Amniotic epithelial cell (primary cell): ENCODE measurements around the gene MAPK13.
A peak's percentile ranks its signal among the peaks of the same experiment; 100 is the strongest.
"Not testable (repeated sequence)": the region's sequence is repeated elsewhere in the genome, so short reads cannot be mapped to it uniquely, and the experiment has no call there.

ENCODE experiments used
- DNase-seq: peaks from one replicate; pipeline ENCODE4 v3.0.0-alpha.2; 2010; ENCODE audit warnings: low read depth

The MAPK13 gene

DNA sequence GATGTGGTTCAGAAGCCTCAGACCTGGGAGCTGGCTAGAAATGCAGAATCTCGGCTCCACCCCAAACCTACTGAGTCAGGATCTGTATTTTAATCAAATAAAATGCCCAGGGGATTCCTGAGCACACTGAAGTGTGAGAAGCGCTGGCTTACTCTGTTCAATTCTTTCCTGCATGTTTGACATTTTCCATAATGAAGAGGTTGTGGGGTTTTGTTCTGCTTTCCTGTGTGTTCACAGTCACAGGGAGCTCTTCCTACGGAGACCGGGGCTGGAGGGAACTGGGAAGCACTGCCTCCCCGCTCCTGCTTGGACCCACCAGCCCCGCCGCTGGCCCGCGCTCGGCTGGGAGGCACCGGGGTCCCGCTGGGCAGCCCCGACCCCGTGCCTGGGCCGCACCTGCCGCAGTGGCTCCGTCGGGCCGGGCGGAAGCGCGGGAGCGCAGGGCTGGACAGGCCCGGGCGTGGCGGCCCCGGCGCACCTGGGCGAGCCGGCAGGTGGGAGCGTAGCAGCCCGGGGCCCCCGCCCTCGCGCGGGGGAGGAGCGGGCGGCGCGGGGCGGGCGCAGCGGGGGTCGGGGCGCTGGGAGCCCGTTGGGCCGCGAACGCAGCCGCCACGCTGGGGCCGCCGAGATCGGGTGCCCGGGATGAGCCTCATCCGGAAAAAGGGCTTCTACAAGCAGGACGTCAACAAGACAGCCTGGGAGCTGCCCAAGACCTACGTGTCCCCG lies at the start of gene MAPK13:
TSS of gene MAPK13 (plus strand) at position 573 of the 726 bp plus-strand sequence. CDS start at position 643, 70 bp downstream.
- peak; percentile 32 for DNase-seq

DNA sequence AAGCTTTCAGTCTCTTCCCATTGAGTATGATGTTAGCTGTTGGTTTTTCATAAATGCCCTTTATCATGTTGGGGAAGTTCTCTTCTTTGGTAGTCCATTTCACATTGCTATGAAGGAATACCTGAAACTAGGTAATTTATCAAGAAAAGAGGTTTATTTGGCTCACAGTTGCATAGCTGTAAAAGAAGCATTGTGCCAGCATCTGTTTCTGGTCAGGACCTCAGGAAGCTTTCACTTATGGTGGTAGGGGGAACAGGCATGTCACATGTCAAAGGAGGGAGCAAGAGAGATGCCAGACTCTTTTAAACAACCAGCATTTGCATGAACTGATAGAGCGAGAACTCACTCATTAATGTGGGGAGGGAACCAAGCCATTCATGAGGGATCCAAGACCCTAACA lies 48.0 kb upstream of the MAPK13 start:
- DNase-seq, result no peak

DNA sequence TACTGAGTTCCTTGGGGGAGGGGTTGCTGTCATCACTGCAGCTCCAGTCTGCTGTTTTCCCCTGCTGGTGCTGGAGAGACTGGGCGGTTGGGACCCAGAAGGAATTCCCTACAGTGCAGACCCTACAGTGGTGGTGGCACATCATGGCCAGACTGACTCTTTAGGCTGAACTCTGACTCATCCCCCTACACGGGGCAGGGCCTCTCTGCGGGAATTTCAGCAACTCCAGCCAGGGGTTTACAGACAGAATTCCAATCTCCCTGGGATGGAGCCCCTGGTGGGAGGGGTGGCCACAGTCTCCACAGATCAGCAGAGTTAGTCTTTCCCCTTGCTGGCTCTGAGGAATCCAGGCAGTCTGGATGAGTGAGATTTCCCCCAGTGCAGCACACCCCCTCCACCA lies 46.9 kb upstream of the MAPK13 start:
- DNase-seq, result peak; percentile 58

DNA sequence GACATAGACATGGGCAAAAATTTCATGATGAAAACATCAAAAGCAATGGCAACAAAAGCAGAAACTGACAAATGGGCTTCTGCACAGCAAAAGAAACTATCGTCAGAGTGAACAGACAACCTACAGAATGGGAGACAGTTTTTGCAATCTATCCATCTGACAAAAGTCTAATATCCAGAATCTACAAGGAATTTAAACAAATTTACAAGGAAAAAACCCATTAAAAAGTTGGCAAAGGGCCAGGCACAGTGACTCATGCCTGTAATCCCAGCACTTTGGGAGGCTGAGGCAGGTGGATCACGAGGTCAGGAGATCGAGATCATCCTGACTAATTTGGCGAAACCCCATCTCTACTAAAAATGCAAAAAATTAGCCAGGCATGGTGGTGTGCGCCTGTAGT lies 42.1 kb upstream of the MAPK13 start:
- not testable (repeated sequence) for DNase-seq

DNA sequence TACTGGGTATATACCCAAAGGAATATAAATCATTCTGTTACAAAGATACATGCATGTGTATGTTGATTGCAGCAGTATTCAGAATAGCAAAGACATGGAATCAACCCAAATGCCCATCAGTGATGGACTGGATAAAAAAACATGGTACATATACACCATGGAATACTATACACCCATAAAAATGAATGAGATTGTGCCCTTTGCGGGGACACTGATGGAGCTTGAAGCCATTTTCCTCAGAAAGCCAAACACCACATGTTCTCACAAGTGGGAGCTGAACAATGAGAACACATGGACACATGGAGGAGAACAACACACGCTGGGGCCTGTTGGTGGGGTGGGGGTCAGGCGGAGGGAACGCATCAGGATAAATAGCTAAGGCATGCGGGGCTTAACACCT lies 41.3 kb upstream of the MAPK13 start:
- DNase-seq, result no peak

DNA sequence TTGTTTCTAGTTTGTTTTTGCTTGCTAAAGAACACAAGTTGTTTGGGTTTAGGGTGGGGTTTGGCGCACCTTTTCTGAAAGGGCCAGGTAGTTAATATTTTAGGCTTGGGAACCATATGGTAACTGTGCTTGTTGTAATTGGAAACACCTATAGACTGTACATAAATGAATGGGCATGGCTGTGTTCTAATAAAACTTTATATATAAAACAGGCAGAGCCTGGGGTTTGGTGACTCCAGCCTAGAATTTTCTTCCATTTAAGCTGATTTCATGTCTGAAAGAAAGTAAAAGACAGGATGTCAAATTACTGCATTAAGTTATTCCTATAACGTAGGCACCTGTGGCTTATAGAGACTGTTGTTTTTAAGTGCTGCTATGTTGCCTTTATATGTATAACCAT lies 36.1 kb upstream of the MAPK13 start:
- DNase-seq, result no peak

DNA sequence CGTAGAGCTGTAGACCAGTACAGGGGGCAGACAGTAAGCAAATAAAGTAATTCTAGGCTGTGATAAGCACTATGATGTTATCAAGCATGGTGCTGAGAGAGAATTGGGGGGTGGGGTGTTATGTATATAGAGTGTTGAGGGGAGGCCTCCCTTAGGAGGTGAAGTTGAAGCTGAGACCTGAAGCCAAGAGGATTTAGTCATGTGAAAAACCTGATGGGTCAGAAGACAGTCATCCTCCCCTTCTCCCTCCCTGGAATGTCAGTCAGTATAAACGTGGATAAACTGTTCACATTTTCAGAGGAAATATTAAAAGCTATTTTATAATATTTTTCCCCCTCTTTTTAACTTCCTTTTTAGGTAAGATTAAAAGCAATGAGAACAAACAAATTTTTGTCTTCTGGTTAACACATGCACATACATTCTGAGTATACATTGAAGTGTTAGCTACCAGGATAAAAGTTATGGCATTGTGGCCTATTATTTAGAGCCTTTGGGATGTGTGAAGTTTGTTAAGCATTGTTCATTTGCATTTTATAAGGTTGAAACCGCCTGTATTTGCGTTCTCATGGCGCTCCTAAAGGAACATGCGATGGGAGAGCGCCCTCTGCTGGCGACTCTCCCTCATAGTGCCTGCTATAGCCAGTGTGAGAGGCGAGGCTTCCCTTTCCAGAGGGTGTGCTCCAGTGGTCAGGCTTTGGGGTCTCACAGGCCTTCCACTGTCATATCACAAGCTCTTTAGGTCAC lies 35.4 kb upstream of the MAPK13 start:
- DNase-seq, result peak; percentile 64

DNA sequence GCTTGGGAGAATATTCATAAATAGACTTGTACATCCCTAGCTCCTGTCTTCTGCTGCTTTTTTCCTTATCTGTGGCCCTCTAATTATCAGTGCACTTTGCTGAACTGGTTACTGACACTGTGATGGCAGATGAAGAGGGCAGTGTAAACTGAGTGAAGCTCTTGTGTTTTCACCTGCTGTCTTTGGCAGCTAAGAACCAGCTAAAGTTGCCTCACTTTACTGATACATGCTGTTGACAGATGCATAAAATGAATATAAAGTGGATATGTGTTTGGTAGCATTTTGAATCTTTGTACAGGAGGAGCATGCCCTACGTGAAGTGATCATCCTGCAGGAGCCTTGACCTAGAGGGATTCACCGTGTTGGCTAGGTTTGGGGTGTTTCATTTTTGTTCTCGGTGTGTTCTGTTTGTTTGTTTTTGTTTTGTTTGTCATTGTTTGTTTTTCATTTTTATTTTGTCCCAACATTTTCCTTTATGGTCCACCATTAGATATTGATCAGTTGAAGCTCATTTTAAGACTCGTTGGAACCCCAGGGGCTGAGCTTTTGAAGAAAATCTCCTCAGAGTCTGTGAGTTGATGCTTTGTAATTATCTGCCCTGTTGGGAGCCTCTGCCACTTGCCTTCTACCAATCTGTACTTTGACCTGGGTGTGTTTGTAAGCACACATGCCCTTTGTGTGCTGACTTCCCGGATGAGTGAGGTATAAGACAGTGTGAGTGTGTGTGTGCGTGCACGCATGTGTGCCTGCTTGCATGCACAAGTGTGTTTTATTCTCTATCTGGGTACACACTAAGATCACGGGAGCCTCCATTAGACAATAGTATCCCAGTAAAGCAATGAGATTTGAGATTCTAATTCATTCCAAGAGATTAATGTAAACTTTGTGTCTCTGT lies 34.6 kb upstream of the MAPK13 start:
- no peak for DNase-seq

DNA sequence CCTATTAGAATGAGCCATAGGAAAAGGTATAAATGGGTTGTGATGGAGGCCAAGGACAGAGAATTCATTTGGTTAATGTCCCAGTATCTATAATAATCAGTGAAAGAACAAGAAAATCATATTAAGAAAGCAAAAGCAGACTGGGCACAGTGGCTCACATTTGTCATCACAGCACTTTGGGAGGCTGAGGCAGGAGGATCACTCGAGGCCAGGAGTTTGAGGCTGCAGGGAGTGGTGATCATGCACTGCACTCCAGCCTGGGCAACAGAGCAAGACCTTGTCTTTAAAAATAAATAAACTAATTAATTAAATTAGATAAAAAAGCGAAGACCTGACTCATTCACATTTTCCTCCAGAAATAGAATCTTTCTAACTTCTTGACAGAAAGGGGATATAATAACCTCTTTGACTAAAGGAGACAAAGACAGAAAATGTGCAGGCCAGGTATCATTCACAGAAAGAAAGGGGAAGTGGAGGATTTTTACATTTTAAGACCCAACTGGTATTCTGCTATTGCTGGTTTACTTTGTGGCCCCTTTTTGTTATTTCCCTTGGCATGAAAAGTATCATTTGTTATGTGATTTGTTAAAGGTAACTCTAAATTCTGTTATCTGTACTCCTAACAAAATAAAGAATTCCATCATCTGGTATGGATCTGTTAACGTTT lies 31.9 kb upstream of the MAPK13 start:
- no peak for DNase-seq

DNA sequence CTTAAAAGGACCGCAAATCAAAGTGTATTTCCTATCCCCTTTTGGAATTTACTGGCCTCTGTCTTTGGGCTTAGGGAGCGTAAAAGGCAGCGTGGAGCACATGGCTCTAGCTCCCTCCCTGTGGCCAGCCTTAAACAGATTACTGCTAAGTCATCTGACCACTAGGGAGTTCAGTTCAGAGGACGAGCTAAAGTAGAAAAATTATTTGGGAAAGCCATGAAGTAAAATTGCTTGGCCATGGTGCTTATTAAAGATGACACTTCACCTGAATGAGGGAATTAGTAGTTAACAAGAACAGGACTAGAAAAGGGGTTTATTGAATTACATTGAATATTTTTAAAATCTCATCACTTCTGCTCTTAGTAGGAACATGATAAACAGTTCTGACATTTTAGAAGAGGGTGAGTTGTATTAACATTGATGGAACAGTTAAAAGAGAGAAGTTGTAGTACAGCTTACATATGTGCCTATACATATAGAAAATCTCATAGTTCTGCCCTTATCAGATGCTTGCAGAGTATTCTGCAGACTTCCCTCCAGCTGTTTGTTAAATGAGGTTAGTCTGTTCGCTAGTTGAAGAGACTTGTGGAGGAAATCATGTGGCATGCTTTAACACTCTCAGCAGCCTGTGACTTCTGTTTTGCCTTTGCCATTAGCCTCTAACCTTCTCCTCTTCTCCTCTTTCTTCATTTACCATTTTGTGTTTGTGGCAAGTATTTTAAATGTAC lies 31.2 kb upstream of the MAPK13 start:
- DNase-seq, result peak; percentile 56

DNA sequence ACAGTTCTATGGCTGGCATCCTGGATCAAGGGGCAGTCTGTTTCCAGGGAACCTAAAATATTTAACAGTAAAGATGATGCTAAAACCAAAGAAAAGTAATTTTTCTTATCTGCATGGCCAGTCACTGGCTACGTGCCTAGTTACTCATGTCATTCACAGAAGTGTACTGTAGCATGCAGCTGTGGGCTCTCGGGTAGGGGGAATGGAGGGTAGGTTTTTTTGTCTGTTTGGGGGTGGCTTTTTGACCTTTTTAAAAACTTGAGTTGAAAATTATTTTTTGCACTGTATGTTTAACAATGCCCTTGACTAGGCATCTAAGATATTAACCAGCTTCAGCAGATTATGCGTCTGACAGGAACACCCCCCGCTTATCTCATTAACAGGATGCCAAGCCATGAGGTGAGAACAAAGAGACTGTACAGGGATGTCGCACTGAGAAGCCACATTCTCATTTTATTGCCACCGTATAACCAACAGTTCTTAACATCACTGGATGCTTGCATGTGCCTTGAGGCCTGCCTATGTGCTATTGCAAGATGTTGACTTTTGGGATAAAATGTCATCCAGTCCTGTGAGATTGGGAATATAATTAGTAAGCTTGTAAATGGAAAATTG lies 30.3 kb upstream of the MAPK13 start:
- peak; percentile 26 for DNase-seq

DNA sequence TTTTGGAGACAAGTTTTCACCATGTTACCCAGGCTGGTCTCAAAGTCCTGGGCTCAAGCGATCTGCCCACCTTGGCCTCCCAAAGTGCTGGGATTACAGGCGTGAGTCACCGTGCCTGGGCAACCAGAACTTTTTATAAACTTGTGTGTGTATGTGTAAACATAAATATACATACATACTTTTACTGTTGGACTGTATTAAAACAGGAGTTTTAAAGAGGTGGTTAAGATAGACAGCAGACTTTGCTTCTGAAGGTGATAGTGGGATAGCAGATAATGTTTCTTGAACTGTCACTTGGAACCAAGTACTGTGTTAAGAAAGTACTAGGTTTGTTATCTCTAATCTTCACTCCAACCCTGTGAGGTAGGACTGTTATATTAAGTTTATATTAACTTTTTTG lies 28.6 kb upstream of the MAPK13 start:
- DNase-seq, result no peak

DNA sequence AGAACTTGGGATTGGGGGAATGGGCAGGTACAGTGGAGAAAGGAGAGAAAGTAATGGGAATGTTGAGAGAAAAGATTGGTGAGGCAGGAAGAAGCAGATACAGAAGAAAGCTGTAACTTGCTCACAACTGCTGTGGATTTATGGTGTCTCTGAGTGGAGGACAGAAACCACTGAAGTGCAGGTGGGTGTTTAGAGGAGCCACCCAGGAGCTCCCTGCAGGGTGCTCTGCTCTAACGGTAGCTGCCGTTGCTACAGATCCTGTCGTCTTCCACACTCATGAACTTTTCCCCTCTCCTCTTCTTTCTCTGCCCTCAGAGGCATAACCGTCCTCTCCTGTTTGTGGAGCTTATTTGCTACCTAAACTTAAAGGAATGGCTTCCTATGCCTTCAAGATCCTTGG lies 27.5 kb upstream of the MAPK13 start:
- no peak for DNase-seq

DNA sequence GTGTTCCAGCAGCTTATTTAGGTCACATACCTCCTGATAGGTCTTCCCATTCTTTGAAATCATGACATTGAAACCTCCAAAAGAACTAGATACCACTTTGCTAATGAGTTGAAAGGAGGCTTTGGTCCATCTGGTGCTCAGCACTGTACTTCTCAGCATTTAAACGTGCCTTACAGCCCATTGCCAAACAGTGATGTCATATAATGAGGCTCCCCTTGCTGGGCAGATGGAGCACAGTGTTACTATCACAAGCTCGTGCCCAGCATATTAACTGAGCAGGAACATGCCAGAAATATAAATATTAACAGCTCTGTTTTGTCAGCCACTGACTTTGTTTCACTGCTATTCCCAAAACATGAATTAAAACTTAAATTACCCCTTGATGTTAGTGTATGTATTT lies 25.5 kb upstream of the MAPK13 start:
- DNase-seq, result peak; percentile 58

DNA sequence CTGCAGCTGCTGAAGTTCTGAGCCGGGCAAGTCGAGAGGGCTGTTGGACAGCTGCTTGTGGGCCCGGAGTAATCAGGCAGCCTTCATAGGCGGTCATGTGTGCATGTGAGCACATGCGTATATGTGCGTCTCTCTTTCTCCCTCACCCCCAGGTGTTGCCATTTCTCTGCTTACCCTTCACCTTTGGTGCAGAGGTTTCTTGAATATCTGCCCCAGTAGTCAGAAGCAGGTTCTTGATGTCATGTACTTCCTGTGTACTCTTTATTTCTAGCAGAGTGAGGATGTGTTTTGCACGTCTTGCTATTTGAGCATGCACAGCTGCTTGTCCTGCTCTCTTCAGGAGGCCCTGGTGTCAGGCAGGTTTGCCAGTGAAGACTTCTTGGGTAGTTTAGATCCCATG lies 21.2 kb upstream of the MAPK13 start:
- DNase-seq, result no peak

DNA sequence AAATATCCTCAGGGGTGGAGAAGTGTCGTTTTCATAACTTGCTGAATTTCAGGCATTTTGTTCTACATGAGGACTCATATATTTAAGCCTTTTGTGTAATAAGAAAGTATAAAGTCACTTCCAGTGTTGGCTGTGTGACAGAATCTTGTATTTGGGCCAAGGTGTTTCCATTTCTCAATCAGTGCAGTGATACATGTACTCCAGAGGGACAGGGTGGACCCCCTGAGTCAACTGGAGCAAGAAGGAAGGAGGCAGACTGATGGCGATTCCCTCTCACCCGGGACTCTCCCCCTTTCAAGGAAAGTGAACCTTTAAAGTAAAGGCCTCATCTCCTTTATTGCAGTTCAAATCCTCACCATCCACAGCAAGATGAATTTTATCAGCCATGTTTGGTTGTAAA lies 20.3 kb upstream of the MAPK13 start:
- DNase-seq, result no peak

DNA sequence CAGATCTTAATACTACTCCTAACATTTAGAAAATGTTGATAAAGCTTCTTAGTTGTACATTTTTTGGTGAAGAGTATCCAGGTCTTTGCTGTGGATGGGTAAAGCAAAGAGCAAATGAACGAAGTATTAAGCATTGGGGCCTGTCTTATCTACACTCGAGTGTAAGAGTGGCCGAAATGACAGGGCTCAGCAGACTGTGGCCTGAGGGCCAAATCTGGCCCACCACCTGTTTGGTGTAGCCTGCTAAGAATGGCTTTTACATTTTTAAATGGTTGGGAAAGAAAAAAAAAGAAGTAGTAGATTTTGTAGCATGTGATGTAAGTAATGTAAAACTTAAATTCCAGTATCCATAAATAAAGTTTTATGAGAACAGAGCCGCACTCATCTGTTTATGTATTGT lies 19.4 kb upstream of the MAPK13 start:
- no peak for DNase-seq

DNA sequence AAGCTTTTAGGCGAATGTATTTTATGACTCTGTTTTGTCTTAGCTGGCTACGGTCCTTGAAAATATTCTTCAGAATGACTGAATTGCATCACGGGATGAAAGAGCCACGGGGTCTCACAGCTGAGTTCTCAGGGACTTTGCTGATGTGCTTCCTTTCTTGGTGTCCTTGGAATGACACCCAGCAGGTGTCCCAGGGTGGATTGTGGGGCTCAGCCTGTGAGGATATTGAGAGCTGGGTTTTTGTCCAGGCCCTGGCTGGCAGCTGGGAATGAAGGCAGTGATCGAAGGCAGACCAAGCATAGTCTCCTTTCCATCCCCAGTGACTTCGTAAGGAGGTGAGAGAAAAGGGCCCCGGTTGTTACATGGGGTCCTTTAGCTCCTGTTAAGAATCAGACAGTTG lies 18.8 kb upstream of the MAPK13 start:
- no peak for DNase-seq

DNA sequence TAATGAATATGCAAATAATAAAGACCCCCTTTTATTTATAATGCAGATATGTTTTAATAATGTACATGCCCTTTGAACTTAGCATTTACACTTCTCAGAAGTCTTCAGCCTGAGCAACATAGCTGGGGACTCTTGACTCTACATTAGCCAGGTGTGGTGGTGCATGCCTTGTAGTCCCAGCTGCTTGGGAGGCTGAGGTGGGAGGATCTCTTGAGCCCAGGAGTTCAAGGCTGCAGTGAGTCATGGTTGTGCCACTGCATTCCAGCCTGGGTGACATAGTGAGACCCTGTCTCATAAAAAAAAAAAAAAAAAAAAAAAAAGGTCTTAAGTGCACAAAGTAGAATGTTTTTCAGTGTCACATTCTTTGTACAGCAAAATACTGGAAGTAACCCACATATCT lies 17.3 kb upstream of the MAPK13 start:
- DNase-seq, result no peak

DNA sequence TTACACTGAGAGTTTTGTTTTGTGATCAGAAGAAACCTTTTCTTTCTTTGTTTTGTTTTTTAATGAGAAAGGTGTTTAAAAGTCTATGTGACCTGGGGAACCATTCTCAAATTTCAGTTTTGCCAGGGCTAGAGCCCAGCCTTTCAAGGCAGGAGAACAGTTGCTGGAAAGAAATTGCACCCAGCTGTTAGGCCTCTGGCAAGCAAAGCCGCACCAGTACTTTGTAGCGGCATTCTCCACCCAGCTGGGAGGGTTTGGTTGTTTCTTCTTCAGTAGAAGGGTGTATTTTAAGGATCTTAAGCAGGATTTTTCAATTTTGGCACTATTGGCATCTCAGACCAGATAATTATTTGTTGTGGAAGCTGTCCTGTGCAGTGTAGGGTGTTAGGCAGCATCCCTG lies 16.6 kb upstream of the MAPK13 start:
- no peak for DNase-seq

DNA sequence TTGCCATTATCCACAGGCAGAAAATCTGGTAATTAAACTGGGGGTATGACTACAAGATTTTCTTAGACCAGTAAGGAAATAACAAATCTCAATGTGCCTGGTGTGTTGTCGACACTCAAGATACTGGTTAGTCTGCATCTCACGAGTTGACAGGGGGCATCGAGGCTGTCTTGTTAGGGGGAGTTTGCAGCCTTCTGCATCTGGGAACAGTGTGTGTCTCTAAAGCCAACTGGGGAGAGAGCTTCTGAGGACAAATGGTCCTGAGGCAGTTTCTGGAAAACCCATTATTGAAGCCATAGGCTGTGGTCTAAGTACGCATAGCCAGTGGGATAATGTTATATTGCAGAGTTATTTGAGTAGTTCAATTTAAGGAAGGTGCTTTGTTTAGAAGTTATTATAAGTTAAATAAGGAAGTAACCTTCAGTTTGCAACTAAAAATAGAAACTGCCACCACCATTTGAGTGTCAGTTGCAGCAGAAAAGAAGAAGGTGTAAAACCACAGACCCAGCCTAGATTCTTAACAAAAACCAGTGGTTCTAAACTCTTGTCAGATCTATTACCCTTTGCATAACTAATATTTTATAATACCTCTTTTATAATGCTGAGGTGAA lies 15.4 kb upstream of the MAPK13 start:
- no peak for DNase-seq
